H1 (cell line): ENCODE results near the gene MPHOSPH9.

Experiments used
- ATF3 ChIP-seq: IDR thresholded peaks from 2 replicates; pipeline ENCODE4 v1.6.1; 2011; ENCODE audit warnings: low read depth, mild to moderate bottlenecking, low read length; ENCODE audit not compliant: insufficient read depth
- CEBPB ChIP-seq: IDR thresholded peaks from 2 replicates; pipeline ENCODE4 v1.6.1; 2012; ENCODE audit warnings: low read depth, low read length
- CTCF ChIP-seq, 3 experiments: IDR thresholded peaks; 1 replicate in 2 of 3; 2 replicates in 1 of 3; pipeline versions ENCODE4 v1.5.1 to v1.6.1; 2011; ENCODE audit warnings: low read length in 3 of 3, mild to moderate bottlenecking in 3 of 3, inconsistent platforms in 2 of 3, low read depth in 1 of 3, moderate library complexity in 1 of 3; ENCODE audit not compliant: insufficient read depth in 1 of 3; ENCODE audit errors: control extremely low read depth in 1 of 3
- RAD21 ChIP-seq, 2 experiments: IDR thresholded peaks in 1 of 2; conservative IDR thresholded peaks in 1 of 2; 2 replicates each; pipeline ENCODE4 v1.6.1; 2011; ENCODE audit warnings: low read depth in 2 of 2, low read length in 2 of 2, improper control_type of control experiment in 1 of 2, inconsistent platforms in 1 of 2, mild to moderate bottlenecking in 1 of 2, moderate library complexity in 1 of 2

GRCh38 chr12:123187637-123188036, 45.3 kb downstream of the MPHOSPH9 start:
- TF ChIP-seq CTCF (IDR thresholded peaks at IDR 0.05; ENCODE audit: control extremely low read depth in 1 of 3, insufficient read depth in 1 of 3, low read depth in 1 of 3, low read length in 3 of 3) (no peak), ATF3 (no peak), RAD21 (IDR thresholded peaks at IDR 0.05 in 1 of 2, conservative IDR thresholded peaks at IDR 0.05 in 1 of 2; ENCODE audit: low read depth in 2 of 2, low read length in 2 of 2) (no peak), CEBPB (no peak)
